Esophagus squamous epithelium (tissue), 5 donors: ENCODE results near the gene UMAD1. TPM values are rescaled to one million over a fixed set of nuclear protein-coding genes. Genes with fewer than 3 reads are reported as not detected.

Source experiments
- DNase-seq: peaks from one replicate; lab custom pipeline; 2025; lab: John Stamatoyannopoulos, UW
- H3K27ac ChIP-seq, 4 donors: fragments of 200-600 bp; sonication (generic); one replicate each; pipeline ENCODE4 v1.5.1; 2016 to 2019; ENCODE audit warnings: mild to moderate bottlenecking in 1 of 4
- H3K27me3 ChIP-seq, 4 donors: fragments of 200-600 bp; sonication (generic); 1 replicate in 3 of 4; 2 replicates in 1 of 4; pipeline versions ENCODE4 v1.5.1 to v1.6.0; 2017 to 2021; ENCODE audit warnings: antibody characterized with exemption in 1 of 4
- H3K36me3 ChIP-seq, 3 donors: fragments of 200-600 bp; sonication (generic); one replicate each; pipeline ENCODE4 v1.5.1; 2016 to 2019
- H3K4me1 ChIP-seq, 3 donors: fragments of 200-600 bp; sonication (generic); one replicate each; pipeline ENCODE4 v1.5.1; 2017 to 2019
- H3K4me3 ChIP-seq, 4 donors: fragments of 200-600 bp; sonication (generic); 1 replicate in 3 of 4; 2 replicates in 1 of 4; pipeline ENCODE4 v1.5.1; 2016 to 2019; ENCODE audit warnings: mild to moderate bottlenecking in 2 of 4, moderate library complexity in 1 of 4
- H3K9me3 ChIP-seq, 3 donors: fragments of 200-600 bp; sonication (generic); one replicate each; pipeline ENCODE4 v1.5.1; 2016 to 2019
- CTCF ChIP-seq, 6 experiments: fragments of 450-650 bp in 4 of 6; fragments of 200-600 bp in 2 of 6; sonication (generic) in 2 of 6; IDR thresholded peaks; one replicate each; pipeline ENCODE4 v1.5.1; 2016 to 2019; ENCODE audit warnings: antibody characterized with exemption in 6 of 6, mild to moderate bottlenecking in 4 of 6, moderate library complexity in 4 of 6
- POLR2A ChIP-seq, 4 donors: fragments of 450-650 bp; IDR thresholded peaks; one replicate each; pipeline ENCODE4 v1.6.1; 2017; ENCODE audit warnings: antibody characterized with exemption in 4 of 4, mild to moderate bottlenecking in 4 of 4, moderate library complexity in 3 of 4
- WGBS, 2 donors: methylation state at CpG; one replicate each; pipeline ENCODE4 v1.1.5; 2018; 5-methylcytosine and 5-hydroxymethylcytosine counted together
- intact Hi-C: fragments of 100-400 bp; cut with DNase I; formaldehyde crosslinking; loops from one replicate; pipeline ENCODE4 v1.15.0; 2022
- total RNA-seq, 4 donors: library from RNA; depleted of rRNA; stranded (reverse); fragments of >200 nt; gene quantifications; one replicate each; pipeline ENCODE4 v1.1.0, GENCODE V29; 2016
- donor health status: DM: yes; HTN: yes; CAD: no.

The UMAD1 gene
- total RNA-seq, 4 donors from 2014 or later = 2.5 to 7.6 (median 6.3) TPM

- Histone ChIP-seq H3K27ac (peak overlapping the region in 1 of 4 donors; percentile 21), H3K4me3 (no peak overlapping the region), H3K9me3 (no peaks in the 10 kb centered on the region), H3K4me1 (peaks cover 0 to 39% (median 15%) of the 10 kb centered on the region in 3 donors), H3K27me3 (no peaks in the 10 kb centered on the region), H3K36me3 (peaks cover 0 to 2% (median 0%) of the 10 kb centered on the region in 3 donors)
- DNase-seq = no peak
- intact Hi-C loops = loop anchor here (10.0 kb wide), 1 partner anchor 72 kb away; no protein-coding TSS in a partner anchor
- WGBS, 2 donors = 32 to 43% methylated on average over 5 of the region's 5 CpGs
- TF ChIP-seq POLR2A (IDR thresholded peaks at IDR 0.05) = no peak
- TF ChIP-seq CTCF (IDR thresholded peaks at IDR 0.05) = no peak
Measured at GRCh38 chr7:7682861-7683260, 42.3 kb downstream of the UMAD1 start.

GRCh38 chr7:7686811-7687508 is 46.4 kb downstream of the UMAD1 start:
- Histone ChIP-seq H3K36me3 (no peaks in the 10 kb centered on the region), H3K27ac (no peak overlapping the region), H3K27me3 (no peaks in the 10 kb centered on the region), H3K4me3 (no peak overlapping the region), H3K9me3 (no peaks in the 10 kb centered on the region), H3K4me1 (peaks cover 0 to 28% (median 5%) of the 10 kb centered on the region in 3 donors)
- whole genome bisulfite sequencing, 2 donors = 64 to 79% methylated on average over 2 of the region's 2 CpGs
- no peak for TF ChIP-seq CTCF (IDR thresholded peaks at IDR 0.05)
- TF ChIP-seq POLR2A (IDR thresholded peaks at IDR 0.05) = no peak
- no peak for DNase-seq
- intact Hi-C loops = loop anchor here (10.0 kb wide), 1 partner anchor 68 kb away; no protein-coding TSS in a partner anchor

- 20 to 32% methylated on average over 1 of the region's 1 CpG for WGBS, 2 donors
Measured at GRCh38 chr7:7687800-7688199, 47.2 kb downstream of the UMAD1 start.

GRCh38 chr7:7688310-7688709 is 47.8 kb downstream of the UMAD1 start:
- H3K27me3 ChIP-seq = no peaks in the 10 kb centered on the region
- WGBS, 2 donors = 55 to 70% methylated on average over 6 of the region's 6 CpGs
- TF ChIP-seq POLR2A (IDR thresholded peaks at IDR 0.05) (no peak), CTCF (IDR thresholded peaks at IDR 0.05) (no peak)
- peaks cover 0 to 15% (median 0%) of the 10 kb centered on the region in 3 donors for H3K4me1 ChIP-seq
- DNase-seq = no peak
- H3K4me3 ChIP-seq = no peak overlapping the region
- no peaks in the 10 kb centered on the region for H3K9me3 ChIP-seq
- H3K27ac ChIP-seq = peak overlapping the region in 2 of 4 donors; percentile 1 to 5
- no peaks in the 10 kb centered on the region for H3K36me3 ChIP-seq
- intact Hi-C loops = loop anchor here (10.0 kb wide), 1 partner anchor 66 kb away; no protein-coding TSS in a partner anchor

More at GRCh38 chr7:7687800-7688199, 47.2 kb downstream of the UMAD1 start:
- DNase-seq = no peak
- intact Hi-C loops = loop anchor here (10.0 kb wide), 1 partner anchor 67 kb away; no protein-coding TSS in a partner anchor
- Histone ChIP-seq H3K4me1 (peaks cover 0 to 20% (median 3%) of the 10 kb centered on the region in 3 donors), H3K27ac (peak overlapping the region in 2 of 4 donors; percentile 1 to 5), H3K9me3 (no peaks in the 10 kb centered on the region), H3K36me3 (no peaks in the 10 kb centered on the region), H3K4me3 (no peak overlapping the region), H3K27me3 (no peaks in the 10 kb centered on the region)
- TF ChIP-seq POLR2A (IDR thresholded peaks at IDR 0.05) (no peak), CTCF (IDR thresholded peaks at IDR 0.05) (no peak)

GRCh38 chr7:7688956-7689355 is 48.4 kb downstream of the UMAD1 start:
- H3K27ac ChIP-seq = no peak overlapping the region
- TF ChIP-seq CTCF (IDR thresholded peaks at IDR 0.05) = no peak
- no peak for TF ChIP-seq POLR2A (IDR thresholded peaks at IDR 0.05)
- peaks cover 0 to 14% (median 0%) of the 10 kb centered on the region in 3 donors for H3K4me1 ChIP-seq
- no peaks in the 10 kb centered on the region for H3K9me3 ChIP-seq
- no peaks in the 10 kb centered on the region for H3K27me3 ChIP-seq
- DNase-seq = no peak
- no peaks in the 10 kb centered on the region for H3K36me3 ChIP-seq
- intact Hi-C loops = loop anchor here (10.0 kb wide), 1 partner anchor 66 kb away; no protein-coding TSS in a partner anchor
- WGBS, 2 donors = 81 to 88% methylated on average over 4 of the region's 4 CpGs
- H3K4me3 ChIP-seq = no peak overlapping the region
